CD4-positive, alpha-beta T cell (primary cell): ENCODE data around the gene STRA8. TPM values are rescaled to one million over a fixed set of nuclear protein-coding genes. Genes with fewer than 3 reads are reported as not detected.

Experiments
- ATAC-seq: fragments of 200-7000 bp; cut with Tn5 transposase; one replicate; pipeline ENCODE4 v1.10.0; 2022; ENCODE audit warnings: mild to moderate bottlenecking; ENCODE audit not compliant: poor library complexity
- CTCF ChIA-PET: fragments of 350-600 bp; sonication (Branson Sonifier 250); formaldehyde crosslinking; loops from one replicate; lab custom pipeline; 2021; ENCODE audit warnings: antibody characterized with exemption, inconsistent platforms; lab: Charles Lee
- POLR2A ChIA-PET: fragments of 350-600 bp; sonication (Branson Sonifier 250); formaldehyde crosslinking; loops from one replicate; lab custom pipeline; 2021; ENCODE audit warnings: antibody characterized with exemption, inconsistent platforms; lab: Charles Lee
- DNase-seq, 14 experiments: peaks; one replicate each; pipeline ENCODE4 v3.0.0-alpha.2; 2013 to 2020; ENCODE audit warnings: mixed read lengths in 2 of 14
- H3K27ac ChIP-seq, 2 donors: one replicate each; pipeline versions ENCODE4 v1.5.1 to v1.7.0; 2013; ENCODE audit warnings: low read length in 2 of 2, low read depth in 1 of 2, mild to moderate bottlenecking in 1 of 2
- H3K27me3 ChIP-seq, 2 experiments: 1 replicate in 1 of 2; 2 replicates in 1 of 2; pipeline versions ENCODE4 v1.6.1 to v1.7.0; 2013; ENCODE audit warnings: low read length in 2 of 2, control low read depth in 1 of 2, mild to moderate bottlenecking in 1 of 2, moderate library complexity in 1 of 2; ENCODE audit not compliant: insufficient read depth in 2 of 2, control insufficient read depth in 1 of 2
- H3K36me3 ChIP-seq: one replicate; pipeline ENCODE4 v1.6.1; 2013; ENCODE audit warnings: low read length, control low read depth; ENCODE audit not compliant: insufficient read depth
- H3K4me1 ChIP-seq: one replicate; pipeline ENCODE4 v1.6.1; 2013; ENCODE audit warnings: low read length, control low read depth; ENCODE audit not compliant: insufficient read depth
- H3K4me3 ChIP-seq: one replicate; pipeline ENCODE4 v1.5.1; 2013; ENCODE audit warnings: mild to moderate bottlenecking, low read length, moderate library complexity
- H3K9me3 ChIP-seq, 2 experiments: 1 replicate in 1 of 2; 2 replicates in 1 of 2; pipeline versions ENCODE4 v1.6.1 to v1.7.0; 2013; ENCODE audit warnings: low read length in 2 of 2, mild to moderate bottlenecking in 2 of 2, control low read depth in 1 of 2, moderate library complexity in 1 of 2; ENCODE audit not compliant: control insufficient read depth in 1 of 2, insufficient read depth in 1 of 2
- H3K27ac Mint-ChIP-seq: one replicate; pipeline ENCODE4 v1.8.0; 2020; ENCODE audit warnings: mixed read lengths
- H3K27me3 Mint-ChIP-seq: one replicate; pipeline ENCODE4 v1.8.0; 2021; ENCODE audit warnings: mixed read lengths
- H3K36me3 Mint-ChIP-seq: one replicate; pipeline ENCODE4 v1.8.0; 2021; ENCODE audit warnings: low read depth, mixed read lengths
- H3K4me1 Mint-ChIP-seq: one replicate; pipeline ENCODE4 v1.8.0; 2021; ENCODE audit warnings: low read depth, mixed read lengths
- H3K4me3 Mint-ChIP-seq: one replicate; pipeline ENCODE4 v1.8.0; 2020; ENCODE audit warnings: mild to moderate bottlenecking, mixed read lengths
- H3K9me3 Mint-ChIP-seq: one replicate; pipeline ENCODE4 v1.8.0; 2020; ENCODE audit warnings: mixed read lengths
- intact Hi-C, 2 experiments: fragments of 100-400 bp; cut with DNase I in 1 of 2; cut with micrococcal nuclease in 1 of 2; formaldehyde crosslinking; loops; one replicate each; pipeline versions ENCODE4 v1.15.1 to v1.9.0; 2023 to 2025; cut with DNase I, micrococcal nuclease
- total RNA-seq, 174 experiments: library from RNA in 2 of 174; stranded (reverse) in 2 of 174; gene quantifications; one replicate each; pipeline ENCODE4 v1.2.3 and lab custom pipeline; 2021 to 2026
- TF ChIP-seq, protein P1 (sequence below): fragments of 200-600 bp; IDR thresholded peaks from one replicate; pipeline ENCODE4 v1.8.0; 2022; ENCODE audit warnings: antibody characterized with exemption, mild to moderate bottlenecking

Gene STRA8
- total RNA-seq, 2 experiments from 2014 or later = not detected

DNA sequence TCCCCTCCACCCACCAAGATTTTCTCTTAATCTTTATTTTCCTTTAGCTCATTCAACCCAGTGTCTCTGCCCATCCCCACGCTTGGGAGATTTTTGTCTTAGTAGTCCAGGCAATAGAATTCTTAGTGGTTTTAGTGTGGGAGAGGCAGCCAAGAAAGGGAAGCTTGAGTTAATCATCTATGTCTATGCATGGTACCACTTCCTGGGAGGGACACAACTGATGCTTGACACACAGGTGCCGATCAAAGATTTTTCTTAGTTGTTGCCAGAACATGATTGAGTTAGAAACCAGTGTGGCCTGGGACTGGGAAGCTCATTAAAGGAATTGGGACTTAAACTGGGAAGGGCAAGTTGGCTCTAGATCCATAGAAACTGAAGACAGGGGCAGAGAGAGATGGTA is 3.1 kb downstream of the STRA8 start:
- no peak overlapping the region for H3K4me3 ChIP-seq
- H3K36me3 Mint-ChIP-seq = no peaks in the 10 kb centered on the region
- intact Hi-C loops = no loop called here
- DNase-seq (no peak), ATAC-seq (no peak)
- H3K27ac ChIP-seq = no peak overlapping the region
- H3K27me3 ChIP-seq = no peaks in the 10 kb centered on the region
- H3K9me3 ChIP-seq = peaks cover 0 to 11% of the 10 kb centered on the region in 2 experiments
- H3K36me3 ChIP-seq = no peaks in the 10 kb centered on the region
- H3K4me3 Mint-ChIP-seq = no peak overlapping the region
- POLR2A ChIA-PET = no interaction called here
- CTCF ChIA-PET = no interaction called here
- H3K27me3 Mint-ChIP-seq = no peaks in the 10 kb centered on the region
- H3K9me3 Mint-ChIP-seq = no peaks in the 10 kb centered on the region
- TF ChIP-seq, protein P1, sequence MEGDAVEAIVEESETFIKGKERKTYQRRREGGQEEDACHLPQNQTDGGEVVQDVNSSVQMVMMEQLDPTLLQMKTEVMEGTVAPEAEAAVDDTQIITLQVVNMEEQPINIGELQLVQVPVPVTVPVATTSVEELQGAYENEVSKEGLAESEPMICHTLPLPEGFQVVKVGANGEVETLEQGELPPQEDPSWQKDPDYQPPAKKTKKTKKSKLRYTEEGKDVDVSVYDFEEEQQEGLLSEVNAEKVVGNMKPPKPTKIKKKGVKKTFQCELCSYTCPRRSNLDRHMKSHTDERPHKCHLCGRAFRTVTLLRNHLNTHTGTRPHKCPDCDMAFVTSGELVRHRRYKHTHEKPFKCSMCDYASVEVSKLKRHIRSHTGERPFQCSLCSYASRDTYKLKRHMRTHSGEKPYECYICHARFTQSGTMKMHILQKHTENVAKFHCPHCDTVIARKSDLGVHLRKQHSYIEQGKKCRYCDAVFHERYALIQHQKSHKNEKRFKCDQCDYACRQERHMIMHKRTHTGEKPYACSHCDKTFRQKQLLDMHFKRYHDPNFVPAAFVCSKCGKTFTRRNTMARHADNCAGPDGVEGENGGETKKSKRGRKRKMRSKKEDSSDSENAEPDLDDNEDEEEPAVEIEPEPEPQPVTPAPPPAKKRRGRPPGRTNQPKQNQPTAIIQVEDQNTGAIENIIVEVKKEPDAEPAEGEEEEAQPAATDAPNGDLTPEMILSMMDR = no peak
- no peaks in the 10 kb centered on the region for H3K4me1 ChIP-seq
- no peaks in the 10 kb centered on the region for H3K4me1 Mint-ChIP-seq
- no peak overlapping the region for H3K27ac Mint-ChIP-seq

DNA sequence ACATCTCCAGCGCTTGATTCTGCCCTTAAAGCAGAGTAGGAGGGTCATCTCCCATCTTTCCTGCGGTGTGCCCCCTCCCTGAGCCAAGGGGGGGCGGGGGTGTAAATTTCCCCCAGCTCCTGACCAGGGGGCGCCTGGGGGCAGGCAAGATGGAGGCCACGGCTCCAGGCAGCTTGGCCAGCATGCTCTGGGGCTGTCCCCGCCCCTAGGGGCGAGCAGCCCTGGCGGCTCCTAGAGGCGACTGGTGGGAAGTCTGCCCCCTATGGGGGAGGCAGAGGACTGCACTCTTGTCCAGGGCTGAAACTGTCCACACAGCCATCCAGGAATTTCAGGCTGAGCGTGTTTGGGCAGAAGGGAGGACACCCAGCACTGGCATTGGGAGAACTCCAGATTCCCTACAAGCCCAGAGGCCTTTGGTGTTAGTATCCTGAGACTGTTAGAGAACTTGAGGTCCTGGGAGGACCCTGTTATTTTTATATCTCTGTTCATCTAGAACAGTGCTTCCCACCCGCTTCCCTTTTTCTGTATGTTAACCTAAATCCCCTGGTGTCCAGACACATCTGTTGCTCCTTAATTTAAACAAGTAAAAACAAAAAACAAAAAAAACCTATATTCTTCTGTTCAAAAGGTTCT is 4.6 kb downstream of the STRA8 start:
- H3K4me1 Mint-ChIP-seq = no peaks in the 10 kb centered on the region
- H3K27ac ChIP-seq = no peak overlapping the region
- ChIA-PET CTCF (no interaction called here), POLR2A (no interaction called here)
- TF ChIP-seq, protein P1 = no peak
- H3K9me3 ChIP-seq = peaks cover 0 to 11% of the 10 kb centered on the region in 2 experiments
- no peaks in the 10 kb centered on the region for H3K9me3 Mint-ChIP-seq
- H3K36me3 Mint-ChIP-seq = no peaks in the 10 kb centered on the region
- H3K4me1 ChIP-seq = no peaks in the 10 kb centered on the region
- no peak overlapping the region for H3K4me3 Mint-ChIP-seq
- no peaks in the 10 kb centered on the region for H3K27me3 ChIP-seq
- no peak for ATAC-seq
- no peak overlapping the region for H3K27ac Mint-ChIP-seq
- intact Hi-C loops = no loop called here
- peak in 3 of 14 experiments; percentile 8 to 34 (median 8) for DNase-seq
- H3K4me3 ChIP-seq = no peak overlapping the region
- H3K36me3 ChIP-seq = no peaks in the 10 kb centered on the region
- H3K27me3 Mint-ChIP-seq = no peaks in the 10 kb centered on the region

DNA sequence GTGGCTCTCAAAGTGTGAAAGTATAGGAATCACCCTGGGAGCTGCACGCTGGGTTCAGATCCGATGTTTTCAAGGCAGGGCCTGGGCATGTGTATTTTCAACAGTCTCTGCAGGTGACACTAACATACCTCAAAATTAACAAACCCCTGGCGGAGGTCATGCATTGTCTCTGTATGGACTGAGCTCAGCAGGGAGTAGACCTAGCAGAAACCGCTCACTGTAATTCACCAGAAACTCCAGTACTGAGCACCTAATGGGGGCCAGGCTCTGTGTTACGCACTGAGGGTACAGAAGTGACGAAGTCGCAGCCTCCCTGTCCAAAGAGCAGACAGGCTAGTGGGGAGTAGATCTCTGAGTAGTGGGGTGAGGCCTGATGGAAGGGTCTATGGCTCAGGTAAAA is 5.6 kb downstream of the STRA8 start:
- Histone ChIP-seq H3K4me1 (no peaks in the 10 kb centered on the region), H3K9me3 (peaks cover 0 to 5% of the 10 kb centered on the region in 2 experiments), H3K27ac (no peak overlapping the region), H3K27me3 (no peaks in the 10 kb centered on the region), H3K4me3 (no peak overlapping the region), H3K36me3 (no peaks in the 10 kb centered on the region)
- Mint-ChIP-seq H3K27ac (no peak overlapping the region), H3K27me3 (no peaks in the 10 kb centered on the region), H3K9me3 (no peaks in the 10 kb centered on the region), H3K4me3 (no peak overlapping the region), H3K4me1 (no peaks in the 10 kb centered on the region), H3K36me3 (no peaks in the 10 kb centered on the region)
- ChIA-PET CTCF (no interaction called here), POLR2A (no interaction called here)
- intact Hi-C loops = no loop called here
- no peak for DNase-seq
- TF ChIP-seq, protein P1 = no peak
- ATAC-seq = no peak
